ENCODE measurements around the gene FSTL4.
A peak's percentile ranks its signal among the peaks of the same experiment; 100 is the strongest.

FSTL4 gene

GRCh38 chr5:133531594-133531993 is 80.7 kb downstream of the FSTL4 start:
- TF ChIP-seq, protein P1, sequence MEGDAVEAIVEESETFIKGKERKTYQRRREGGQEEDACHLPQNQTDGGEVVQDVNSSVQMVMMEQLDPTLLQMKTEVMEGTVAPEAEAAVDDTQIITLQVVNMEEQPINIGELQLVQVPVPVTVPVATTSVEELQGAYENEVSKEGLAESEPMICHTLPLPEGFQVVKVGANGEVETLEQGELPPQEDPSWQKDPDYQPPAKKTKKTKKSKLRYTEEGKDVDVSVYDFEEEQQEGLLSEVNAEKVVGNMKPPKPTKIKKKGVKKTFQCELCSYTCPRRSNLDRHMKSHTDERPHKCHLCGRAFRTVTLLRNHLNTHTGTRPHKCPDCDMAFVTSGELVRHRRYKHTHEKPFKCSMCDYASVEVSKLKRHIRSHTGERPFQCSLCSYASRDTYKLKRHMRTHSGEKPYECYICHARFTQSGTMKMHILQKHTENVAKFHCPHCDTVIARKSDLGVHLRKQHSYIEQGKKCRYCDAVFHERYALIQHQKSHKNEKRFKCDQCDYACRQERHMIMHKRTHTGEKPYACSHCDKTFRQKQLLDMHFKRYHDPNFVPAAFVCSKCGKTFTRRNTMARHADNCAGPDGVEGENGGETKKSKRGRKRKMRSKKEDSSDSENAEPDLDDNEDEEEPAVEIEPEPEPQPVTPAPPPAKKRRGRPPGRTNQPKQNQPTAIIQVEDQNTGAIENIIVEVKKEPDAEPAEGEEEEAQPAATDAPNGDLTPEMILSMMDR (IDR thresholded peaks at IDR 0.05; ENCODE audit: borderline replicate concordance, control extremely low read depth, extremely low read depth, insufficient read depth, missing control alignments): no peak
- DNase-seq (ENCODE audit: low spot score): no peak
- in situ Hi-C loops (cut with MboI; ENCODE audit: low sequenced_read_pairs, unreplicated experiment): no loop called here

DNA sequence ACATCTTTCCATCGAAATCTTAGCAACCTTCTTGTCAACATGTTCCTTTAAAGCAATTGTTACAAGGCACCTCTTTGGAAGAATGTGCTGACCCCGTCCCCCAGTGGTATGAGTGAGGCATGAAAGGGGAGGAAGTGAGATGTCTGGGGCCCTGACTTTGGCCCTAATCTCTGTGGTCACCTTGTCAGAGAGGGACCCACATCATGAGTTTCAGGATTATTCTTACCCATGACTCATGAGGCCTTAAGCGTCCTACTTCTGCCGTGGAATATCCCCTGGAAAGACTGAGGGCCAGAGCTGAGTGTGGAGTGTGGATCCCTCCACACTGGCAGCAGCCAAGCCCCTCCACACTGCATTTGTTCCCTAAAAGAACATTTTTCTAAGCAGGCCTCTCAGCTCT is 81.2 kb downstream of the FSTL4 start:
- peak; percentile 55 for DNase-seq (ENCODE audit: low spot score)
- TF ChIP-seq, protein P1 (IDR thresholded peaks at IDR 0.05; ENCODE audit: borderline replicate concordance, control extremely low read depth, extremely low read depth, insufficient read depth, missing control alignments): no peak
- in situ Hi-C loops (cut with MboI; ENCODE audit: low sequenced_read_pairs, unreplicated experiment): no loop called here

DNA sequence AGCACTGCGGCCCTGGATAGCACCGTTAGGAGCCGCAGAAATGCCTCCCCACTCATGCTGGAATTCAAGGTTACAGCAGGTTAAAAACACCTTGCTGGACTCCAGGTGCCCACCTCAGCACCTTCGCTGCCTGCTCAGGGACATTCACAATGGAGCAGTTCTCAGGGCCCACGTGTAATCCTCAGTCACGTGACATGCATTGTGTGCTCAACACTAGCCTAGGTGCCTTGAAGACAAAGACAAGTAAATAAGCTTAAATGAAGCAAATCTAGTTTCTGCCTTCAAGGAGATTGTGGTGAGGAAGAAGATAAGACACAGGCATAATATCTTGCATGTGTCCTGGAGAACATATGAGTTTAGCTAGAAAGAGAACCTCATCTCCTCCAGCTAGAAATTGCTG is 82.1 kb downstream of the FSTL4 start:
- TF ChIP-seq, protein P1 (IDR thresholded peaks at IDR 0.05; ENCODE audit: borderline replicate concordance, control extremely low read depth, extremely low read depth, insufficient read depth, missing control alignments): no peak
- in situ Hi-C loops (cut with MboI; ENCODE audit: low sequenced_read_pairs, unreplicated experiment): no loop called here
- DNase-seq (ENCODE audit: low spot score): no peak

- TF ChIP-seq, protein P1 (IDR thresholded peaks at IDR 0.05; ENCODE audit: borderline replicate concordance, control extremely low read depth, extremely low read depth, insufficient read depth, missing control alignments): no peak
- in situ Hi-C loops (cut with MboI; ENCODE audit: low sequenced_read_pairs, unreplicated experiment): no loop called here
- no peak for DNase-seq (ENCODE audit: low spot score)
Observed at GRCh38 chr5:133528841-133529240, 83.5 kb downstream of the FSTL4 start.

GRCh38 chr5:133527311-133527710 is 85.0 kb downstream of the FSTL4 start:
- no peak for DNase-seq (ENCODE audit: low spot score)
- in situ Hi-C loops (cut with MboI; ENCODE audit: low sequenced_read_pairs, unreplicated experiment): no loop called here
- TF ChIP-seq, protein P1 (IDR thresholded peaks at IDR 0.05; ENCODE audit: borderline replicate concordance, control extremely low read depth, extremely low read depth, insufficient read depth, missing control alignments): no peak

- TF ChIP-seq, protein P1 (IDR thresholded peaks at IDR 0.05; ENCODE audit: borderline replicate concordance, control extremely low read depth, extremely low read depth, insufficient read depth, missing control alignments): no peak
- no peak for DNase-seq (ENCODE audit: low spot score)
- in situ Hi-C loops (cut with MboI; ENCODE audit: low sequenced_read_pairs, unreplicated experiment): no loop called here
Observed at GRCh38 chr5:133526368-133526767, 86.0 kb downstream of the FSTL4 start.

DNA sequence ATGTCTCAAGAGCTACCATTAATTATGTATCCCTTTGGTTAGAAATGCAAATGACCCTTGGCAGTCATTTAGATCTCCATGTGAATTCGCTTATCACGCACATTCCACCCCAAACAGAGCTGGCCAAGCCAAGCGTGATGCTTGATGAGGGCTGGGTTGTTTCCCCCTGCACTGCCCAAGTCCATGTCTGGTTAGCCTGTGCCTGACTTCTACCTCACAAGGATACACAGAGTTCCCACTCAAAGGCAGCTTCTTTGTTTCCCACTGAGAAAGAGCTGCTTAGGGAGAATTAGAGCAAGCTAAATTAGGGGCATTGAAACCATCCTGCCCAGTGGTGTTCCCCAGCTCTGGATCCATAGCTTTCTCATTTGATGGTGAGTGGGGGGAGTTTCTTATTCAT is 87.2 kb downstream of the FSTL4 start:
- DNase-seq (ENCODE audit: low spot score): no peak

More for the DNA sequence above, 87.2 kb downstream of the FSTL4 start:
- TF ChIP-seq, protein P1 (IDR thresholded peaks at IDR 0.05; ENCODE audit: borderline replicate concordance, control extremely low read depth, extremely low read depth, insufficient read depth, missing control alignments): no peak
- in situ Hi-C loops (cut with MboI; ENCODE audit: low sequenced_read_pairs, unreplicated experiment): no loop called here

Measured in GM13976 (cell line).